Measurements from ENCODE around the gene FHIT. TPM values are rescaled to one million over a fixed set of nuclear protein-coding genes. Genes with fewer than 3 reads are reported as not detected.
"Not testable (repeated sequence)": the region's sequence is repeated elsewhere in the genome, so short reads cannot be mapped to it uniquely, and the experiment has no call there.

FHIT gene
- total RNA-seq, 1 donor from 2014 or later = 1.3 TPM

DNA sequence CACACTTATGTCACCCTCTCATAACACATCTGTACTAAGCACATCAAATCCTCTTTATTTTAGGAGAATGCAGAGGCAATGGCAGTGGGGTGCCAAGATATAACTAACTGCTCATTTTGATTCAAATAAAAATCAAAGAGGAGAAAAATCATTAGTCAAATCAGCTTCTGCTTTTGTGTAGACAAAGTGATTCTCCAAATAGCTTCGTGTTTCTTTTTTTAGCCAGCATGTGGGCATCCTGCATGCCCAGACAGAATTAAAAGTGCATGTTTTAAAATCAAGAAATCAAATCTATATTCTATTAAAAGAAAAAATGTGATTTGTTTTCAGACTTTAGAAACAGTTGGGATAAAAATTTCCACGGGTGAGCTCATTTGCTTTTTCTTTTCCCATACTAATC, 1440.1 kb downstream of the FHIT start:
- no peak for DNase-seq (ENCODE audit: low read depth, low spot score)

- no peak for DNase-seq (ENCODE audit: low read depth, low spot score)
These were observed 1440.6 kb downstream of the FHIT start for GRCh38 chr3:59810606-59811005.

DNA sequence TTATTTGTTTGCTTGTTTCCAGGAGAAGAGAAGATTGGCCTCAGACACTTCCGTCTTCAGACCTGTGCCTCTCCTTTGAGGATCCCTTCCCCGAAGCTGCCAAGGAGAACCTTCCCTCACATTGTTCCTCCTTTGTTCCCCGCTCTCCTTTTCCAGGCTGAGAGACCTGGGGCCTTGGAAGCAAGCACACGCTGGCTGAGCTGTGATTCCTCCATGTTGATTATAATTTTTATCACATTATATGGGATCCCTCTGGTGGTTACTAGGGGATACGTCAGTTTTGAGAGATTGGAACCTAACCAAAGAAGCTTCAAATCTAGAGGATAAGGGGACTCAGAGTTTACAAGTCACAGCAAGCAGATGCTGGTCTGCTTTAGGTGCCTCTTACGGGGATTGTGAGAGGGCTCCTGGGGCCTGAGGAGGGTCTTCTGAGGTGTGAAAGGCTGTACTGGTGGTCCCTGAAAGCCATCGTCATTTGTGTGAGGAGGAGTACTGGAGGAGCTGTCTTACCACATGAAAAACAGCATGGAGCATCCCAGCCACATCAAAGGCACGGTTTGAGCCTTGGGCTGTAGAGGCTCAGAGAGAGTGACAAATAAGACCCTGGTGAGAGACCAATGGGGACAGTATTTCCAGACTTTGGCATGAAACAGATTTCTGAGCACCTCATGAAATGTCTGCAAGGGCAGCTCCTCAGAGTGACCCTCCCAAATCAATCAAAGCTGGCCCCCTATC, 1441.4 kb downstream of the FHIT start:
- no peak for DNase-seq (ENCODE audit: low read depth, low spot score)

GRCh38 chr3:59809016-59809415, 1442.2 kb downstream of the FHIT start:
- no peak for DNase-seq (ENCODE audit: low read depth, low spot score)

DNA sequence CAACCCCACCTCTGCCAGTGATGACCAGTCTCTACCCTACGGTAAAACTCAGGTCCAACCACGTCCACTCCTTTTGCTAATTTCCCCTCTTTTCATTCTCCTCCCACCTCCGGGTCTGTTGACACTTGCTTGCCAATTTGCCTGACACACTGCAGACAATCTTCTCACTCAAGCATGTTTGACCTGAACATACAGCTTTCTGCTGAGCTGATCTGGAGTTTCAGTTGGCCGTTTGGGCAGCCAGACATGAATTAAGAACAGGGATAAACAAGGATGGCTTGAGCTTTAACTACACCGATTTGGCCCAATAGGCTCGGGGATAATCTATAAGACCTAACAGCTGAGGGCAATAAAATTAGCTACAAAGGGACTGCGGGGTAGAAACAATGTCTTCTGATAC, 1442.8 kb downstream of the FHIT start:
- DNase-seq (ENCODE audit: low read depth, low spot score) = no peak

- DNase-seq (ENCODE audit: low read depth, low spot score) = no peak
These were observed 1448.0 kb downstream of the FHIT start for GRCh38 chr3:59803268-59803667.

GRCh38 chr3:59802453-59802852, 1448.8 kb downstream of the FHIT start:
- DNase-seq (ENCODE audit: low read depth, low spot score) = not testable (repeated sequence)

DNA sequence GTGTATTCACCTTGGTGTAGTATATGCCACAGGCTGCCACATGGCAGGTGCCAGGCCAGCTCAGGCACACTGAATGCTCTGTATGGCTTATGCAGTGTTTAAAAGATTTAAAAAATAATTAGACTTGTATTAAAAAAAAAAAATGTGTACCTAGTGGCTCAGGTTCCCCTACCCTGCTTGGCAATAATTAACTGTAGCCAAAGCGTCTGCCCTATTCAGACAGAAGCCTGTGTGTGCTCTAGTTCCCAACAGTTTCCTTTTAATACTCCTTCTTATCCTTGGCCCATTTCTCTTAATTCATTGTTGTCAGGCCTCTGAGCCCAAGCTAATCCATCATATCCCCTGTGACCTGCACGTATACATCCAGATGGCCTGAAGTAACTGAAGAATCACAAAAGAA, 1449.2 kb downstream of the FHIT start:
- DNase-seq (ENCODE audit: low read depth, low spot score) = no peak

- no peak for DNase-seq (ENCODE audit: low read depth, low spot score)
These were observed 1450.8 kb downstream of the FHIT start for GRCh38 chr3:59800481-59800880.

GRCh38 chr3:59798372-59799086, 1452.7 kb downstream of the FHIT start:
- no peak for DNase-seq (ENCODE audit: low read depth, low spot score)

GRCh38 chr3:59797533-59797932, 1453.7 kb downstream of the FHIT start:
- DNase-seq (ENCODE audit: low read depth, low spot score) = no peak

- DNase-seq (ENCODE audit: low read depth, low spot score) = no peak
These were observed 1454.8 kb downstream of the FHIT start for GRCh38 chr3:59796456-59796855.

DNA sequence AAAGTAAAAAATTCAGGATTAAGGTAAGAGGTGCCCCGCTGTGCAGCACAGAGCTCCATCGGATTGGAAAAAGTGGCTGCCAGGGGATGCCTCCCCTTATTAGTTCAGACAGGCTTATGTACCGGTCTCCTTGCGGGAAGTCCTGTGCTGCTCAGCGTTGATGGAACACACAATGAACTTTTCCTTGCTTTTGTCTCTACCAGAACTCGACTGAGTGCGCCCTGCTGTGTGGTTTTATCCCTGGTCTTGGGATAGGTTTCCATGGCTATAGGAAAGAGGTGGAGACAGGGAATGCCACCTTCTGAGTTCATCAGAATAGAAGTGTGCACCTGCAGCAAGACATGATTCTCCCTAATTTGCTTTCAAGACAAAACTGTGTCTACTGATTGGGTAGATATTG, 1455.5 kb downstream of the FHIT start:
- DNase-seq (ENCODE audit: low read depth, low spot score) = no peak

DNA sequence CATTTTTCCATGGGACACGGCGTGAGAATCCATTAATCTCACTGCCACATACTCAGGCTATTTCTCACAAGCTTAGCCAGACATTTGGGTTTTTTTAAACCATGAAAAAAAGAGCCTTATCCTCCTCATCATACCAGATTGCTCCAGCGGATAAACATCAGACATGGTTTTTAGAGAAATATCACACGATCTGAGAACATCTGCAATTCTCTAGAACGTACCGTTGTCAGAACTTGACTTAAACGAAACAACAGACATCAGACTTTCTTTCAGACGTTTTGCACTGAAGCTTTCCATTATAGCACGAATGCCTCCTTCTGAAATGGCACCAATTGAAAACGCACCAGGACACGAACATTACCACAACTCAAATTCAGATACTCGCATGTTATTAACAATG, 1457.3 kb downstream of the FHIT start:
- DNase-seq (ENCODE audit: low read depth, low spot score) = no peak

- no peak for DNase-seq (ENCODE audit: low read depth, low spot score)
These were observed 1459.4 kb downstream of the FHIT start for GRCh38 chr3:59791774-59792308.

DNA sequence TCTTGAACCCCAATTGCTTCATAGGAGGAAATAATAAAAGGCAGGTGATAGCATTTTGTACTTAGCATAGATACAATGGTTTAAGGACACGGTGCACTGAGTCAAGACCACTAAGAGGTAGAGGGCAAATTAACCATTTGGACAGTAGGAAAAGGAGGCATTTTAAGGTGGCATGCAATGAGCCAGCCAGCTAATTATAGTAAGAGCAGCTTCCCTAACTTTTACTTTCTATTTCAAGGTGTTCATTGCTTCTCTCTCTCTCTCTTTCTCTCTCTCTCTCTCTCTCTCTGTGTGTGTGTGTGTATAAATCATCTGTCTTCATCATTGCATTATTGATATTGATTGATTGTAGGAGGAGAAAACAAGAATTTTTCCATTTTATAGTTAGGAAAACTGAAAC, 1461.0 kb downstream of the FHIT start:
- no peak for DNase-seq (ENCODE audit: low read depth, low spot score)

DNA sequence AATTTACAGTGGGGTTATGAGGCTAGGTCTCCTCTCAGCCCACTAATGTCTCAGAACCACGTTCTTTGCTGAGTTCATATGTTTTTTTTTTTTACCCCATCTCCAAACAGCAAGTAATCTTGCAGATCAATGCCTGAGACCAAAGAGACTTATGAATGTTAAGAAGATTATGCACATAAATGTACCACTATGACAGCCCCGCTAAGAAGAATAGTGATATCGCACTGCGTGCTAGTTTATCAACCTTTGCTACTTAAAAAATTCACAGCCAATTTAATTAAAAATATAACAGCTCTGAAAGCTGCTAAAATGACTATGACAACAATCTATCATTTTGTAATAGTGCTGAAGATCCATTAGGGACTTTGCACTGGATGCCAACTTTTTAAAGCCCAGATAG, 1462.5 kb downstream of the FHIT start:
- DNase-seq (ENCODE audit: low read depth, low spot score) = no peak

DNA sequence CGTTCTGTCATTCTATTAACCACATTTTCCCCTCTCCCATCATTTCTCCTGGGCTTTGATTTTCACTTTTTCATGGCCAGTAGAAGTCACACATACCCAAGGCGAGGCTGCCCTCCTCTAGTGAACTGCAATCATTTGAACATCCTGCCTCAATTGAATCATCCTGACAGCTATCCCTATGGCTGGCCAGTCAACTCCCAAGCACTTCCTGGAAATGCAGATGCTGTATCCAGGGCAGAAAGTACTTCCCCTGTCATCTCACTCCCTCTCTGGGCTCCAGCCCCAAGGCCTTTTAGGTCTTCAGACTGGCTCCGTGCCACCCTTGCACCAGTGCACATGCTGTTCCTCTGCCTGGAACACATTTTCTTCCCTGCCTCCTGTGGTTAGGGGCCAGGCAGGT, 1463.1 kb downstream of the FHIT start:
- no peak for DNase-seq (ENCODE audit: low read depth, low spot score)

- no peak for DNase-seq (ENCODE audit: low read depth, low spot score)
These were observed 1464.9 kb downstream of the FHIT start for GRCh38 chr3:59786374-59786773.

GRCh38 chr3:59784164-59784563, 1467.1 kb downstream of the FHIT start:
- DNase-seq (ENCODE audit: low read depth, low spot score) = no peak

DNA sequence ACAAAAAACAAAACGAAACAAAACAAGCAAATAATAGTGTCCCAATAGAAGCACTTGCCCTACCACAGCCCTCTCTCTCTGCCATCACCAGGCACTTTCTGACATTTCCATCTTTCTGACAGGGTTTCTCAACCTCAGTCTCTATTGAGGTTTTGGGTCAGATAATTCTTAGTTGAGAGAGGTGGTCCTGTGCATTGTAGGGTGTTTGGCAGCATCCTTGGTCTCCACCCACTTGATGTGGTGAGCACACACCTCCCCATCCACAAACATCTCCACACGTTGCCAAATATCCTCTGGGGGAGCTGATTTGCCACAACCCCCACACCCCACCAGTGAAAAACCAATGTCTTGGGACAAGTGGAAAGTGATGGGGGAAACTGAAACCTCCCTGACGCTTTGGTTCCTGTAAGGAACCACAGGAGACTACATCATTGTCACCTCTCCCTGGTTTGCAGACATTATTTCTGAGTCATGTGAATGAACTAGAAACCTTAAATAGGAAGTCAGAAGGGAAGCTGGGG, 1467.7 kb downstream of the FHIT start:
- no peak for DNase-seq (ENCODE audit: low read depth, low spot score)

DNA sequence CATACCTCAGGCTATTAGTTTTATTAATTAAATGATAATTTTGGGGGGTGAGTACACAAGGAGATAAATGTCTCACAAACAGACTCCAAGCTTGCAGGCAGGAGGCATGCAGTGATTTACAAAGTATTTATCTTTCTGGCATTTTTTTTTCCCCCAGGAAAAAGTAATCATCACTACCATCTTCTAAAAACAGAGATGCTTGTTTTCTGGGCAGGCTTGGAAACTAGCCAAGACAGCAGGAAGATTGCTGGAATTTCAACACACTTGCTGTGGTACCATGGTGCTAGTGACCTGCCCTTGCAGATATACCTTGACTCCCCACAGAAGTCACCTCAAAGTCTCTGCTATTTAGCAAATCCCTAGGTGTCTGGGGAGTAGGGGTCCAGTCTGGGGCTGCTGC, 1468.6 kb downstream of the FHIT start:
- DNase-seq (ENCODE audit: low read depth, low spot score) = no peak

GRCh38 chr3:59780209-59780608, 1471.0 kb downstream of the FHIT start:
- no peak for DNase-seq (ENCODE audit: low read depth, low spot score)
